ENCODE results near the gene RAB3GAP2.

Gene RAB3GAP2

GRCh38 chr1:220296981-220297380 lies 24.7 kb upstream of the RAB3GAP2 start:
- no peak for TF ChIP-seq CTCF (IDR thresholded peaks at IDR 0.05; ENCODE audit: low read depth, low read length)
- H3K4me3 ChIP-seq (ENCODE audit: low read depth, low read length) = no peak overlapping the region
- no peaks in the 10 kb centered on the region for H3K36me3 ChIP-seq
- no peak for DNase-seq
- H3K27ac ChIP-seq = no peak overlapping the region
- H3K27me3 ChIP-seq (ENCODE audit: insufficient read depth, low read depth, severe bottlenecking) = no peaks in the 10 kb centered on the region
- H3K9me3 ChIP-seq (ENCODE audit: severe bottlenecking) = no peaks in the 10 kb centered on the region

GRCh38 chr1:220294846-220295301 lies 22.6 kb upstream of the RAB3GAP2 start:
- DNase-seq = no peak
- no peak for TF ChIP-seq CTCF (IDR thresholded peaks at IDR 0.05; ENCODE audit: low read depth, low read length)
- Histone ChIP-seq H3K36me3 (no peaks in the 10 kb centered on the region), H3K9me3 (ENCODE audit: severe bottlenecking) (no peaks in the 10 kb centered on the region), H3K4me3 (ENCODE audit: low read depth, low read length) (no peak overlapping the region), H3K27me3 (ENCODE audit: insufficient read depth, low read depth, severe bottlenecking) (no peaks in the 10 kb centered on the region), H3K27ac (no peak overlapping the region)

GRCh38 chr1:220291580-220291979 lies 19.3 kb upstream of the RAB3GAP2 start:
- no peak overlapping the region for H3K27ac ChIP-seq
- no peaks in the 10 kb centered on the region for H3K27me3 ChIP-seq (ENCODE audit: insufficient read depth, low read depth, severe bottlenecking)
- no peaks in the 10 kb centered on the region for H3K36me3 ChIP-seq
- TF ChIP-seq CTCF (IDR thresholded peaks at IDR 0.05; ENCODE audit: low read depth, low read length) = no peak
- H3K9me3 ChIP-seq (ENCODE audit: severe bottlenecking) = no peaks in the 10 kb centered on the region
- DNase-seq = no peak
- H3K4me3 ChIP-seq (ENCODE audit: low read depth, low read length) = no peak overlapping the region

GRCh38 chr1:220290140-220290761 lies 18.0 kb upstream of the RAB3GAP2 start:
- no peak overlapping the region for H3K27ac ChIP-seq
- DNase-seq = no peak
- no peak for TF ChIP-seq CTCF (IDR thresholded peaks at IDR 0.05; ENCODE audit: low read depth, low read length)

GRCh38 chr1:220287129-220287528 lies 14.9 kb upstream of the RAB3GAP2 start:
- no peak overlapping the region for H3K4me3 ChIP-seq (ENCODE audit: low read depth, low read length)
- no peak overlapping the region for H3K27ac ChIP-seq
- H3K27me3 ChIP-seq (ENCODE audit: insufficient read depth, low read depth, severe bottlenecking) = no peaks in the 10 kb centered on the region
- no peaks in the 10 kb centered on the region for H3K9me3 ChIP-seq (ENCODE audit: severe bottlenecking)
- no peak for TF ChIP-seq CTCF (IDR thresholded peaks at IDR 0.05; ENCODE audit: low read depth, low read length)
- DNase-seq = no peak
- H3K36me3 ChIP-seq = no peaks in the 10 kb centered on the region

More at GRCh38 chr1:220290140-220290761, 18.0 kb upstream of the RAB3GAP2 start:
- no peaks in the 10 kb centered on the region for H3K9me3 ChIP-seq (ENCODE audit: severe bottlenecking)
- H3K27me3 ChIP-seq (ENCODE audit: insufficient read depth, low read depth, severe bottlenecking) = no peaks in the 10 kb centered on the region
- H3K4me3 ChIP-seq (ENCODE audit: low read depth, low read length) = no peak overlapping the region
- H3K36me3 ChIP-seq = no peaks in the 10 kb centered on the region

- no peaks in the 10 kb centered on the region for H3K9me3 ChIP-seq (ENCODE audit: severe bottlenecking)
- no peak for DNase-seq
- TF ChIP-seq CTCF (IDR thresholded peaks at IDR 0.05; ENCODE audit: low read depth, low read length) = no peak
- no peaks in the 10 kb centered on the region for H3K27me3 ChIP-seq (ENCODE audit: insufficient read depth, low read depth, severe bottlenecking)
- no peak overlapping the region for H3K27ac ChIP-seq
- no peak overlapping the region for H3K4me3 ChIP-seq (ENCODE audit: low read depth, low read length)
- no peaks in the 10 kb centered on the region for H3K36me3 ChIP-seq
Measured at GRCh38 chr1:220283625-220284024, 11.4 kb upstream of the RAB3GAP2 start.

Measured in WERI-Rb-1 (cell line).